Parathyroid adenoma (tissue), 2 donors: Measurements from ENCODE around the gene DMXL1.

Experiments used
- H2AFZ ChIP-seq: fragments of 300-600 bp; sonication (generic); one replicate; pipeline ENCODE4 v1.7.0; 2017; ENCODE audit warnings: antibody characterized with exemption, mild to moderate bottlenecking
- H3K27ac ChIP-seq: fragments of 300-600 bp; sonication (generic); one replicate; pipeline ENCODE4 v1.7.0; 2017
- H3K27me3 ChIP-seq: fragments of 300-600 bp; sonication (generic); one replicate; pipeline ENCODE4 v1.7.0; 2017; ENCODE audit warnings: low read length; ENCODE audit not compliant: control insufficient read depth, insufficient read depth
- H3K36me3 ChIP-seq: fragments of 300-600 bp; sonication (generic); one replicate; pipeline ENCODE4 v1.7.0; 2017; ENCODE audit warnings: low read length; ENCODE audit not compliant: control insufficient read depth, insufficient read depth
- H3K4me1 ChIP-seq: fragments of 300-600 bp; sonication (generic); one replicate; pipeline ENCODE4 v1.7.0; 2017; ENCODE audit warnings: control low read depth
- H3K4me2 ChIP-seq: fragments of 300-600 bp; sonication (generic); one replicate; pipeline ENCODE4 v1.7.0; 2017; ENCODE audit warnings: low read length
- H3K4me3 ChIP-seq: fragments of 300-600 bp; sonication (generic); one replicate; pipeline ENCODE4 v1.7.0; 2017; ENCODE audit warnings: low read depth, low read length
- H3K79me2 ChIP-seq: fragments of 300-600 bp; sonication (generic); one replicate; pipeline ENCODE4 v1.7.0; 2017; ENCODE audit warnings: control low read depth
- H3K9ac ChIP-seq: fragments of 300-600 bp; sonication (generic); one replicate; pipeline ENCODE4 v1.7.0; 2017; ENCODE audit warnings: mild to moderate bottlenecking
- H3K9me3 ChIP-seq: fragments of 300-600 bp; sonication (generic); one replicate; pipeline ENCODE4 v1.7.0; 2017; ENCODE audit warnings: low read length; ENCODE audit not compliant: control insufficient read depth
- TF ChIP-seq, protein P1 (sequence below): fragments of 300-600 bp; sonication (generic); IDR thresholded peaks from one replicate; pipeline ENCODE4 v1.7.0; 2017; ENCODE audit warnings: antibody characterized with exemption, mild to moderate bottlenecking
- donor health status: primary hyperparathyroidism.

Gene DMXL1

DNA sequence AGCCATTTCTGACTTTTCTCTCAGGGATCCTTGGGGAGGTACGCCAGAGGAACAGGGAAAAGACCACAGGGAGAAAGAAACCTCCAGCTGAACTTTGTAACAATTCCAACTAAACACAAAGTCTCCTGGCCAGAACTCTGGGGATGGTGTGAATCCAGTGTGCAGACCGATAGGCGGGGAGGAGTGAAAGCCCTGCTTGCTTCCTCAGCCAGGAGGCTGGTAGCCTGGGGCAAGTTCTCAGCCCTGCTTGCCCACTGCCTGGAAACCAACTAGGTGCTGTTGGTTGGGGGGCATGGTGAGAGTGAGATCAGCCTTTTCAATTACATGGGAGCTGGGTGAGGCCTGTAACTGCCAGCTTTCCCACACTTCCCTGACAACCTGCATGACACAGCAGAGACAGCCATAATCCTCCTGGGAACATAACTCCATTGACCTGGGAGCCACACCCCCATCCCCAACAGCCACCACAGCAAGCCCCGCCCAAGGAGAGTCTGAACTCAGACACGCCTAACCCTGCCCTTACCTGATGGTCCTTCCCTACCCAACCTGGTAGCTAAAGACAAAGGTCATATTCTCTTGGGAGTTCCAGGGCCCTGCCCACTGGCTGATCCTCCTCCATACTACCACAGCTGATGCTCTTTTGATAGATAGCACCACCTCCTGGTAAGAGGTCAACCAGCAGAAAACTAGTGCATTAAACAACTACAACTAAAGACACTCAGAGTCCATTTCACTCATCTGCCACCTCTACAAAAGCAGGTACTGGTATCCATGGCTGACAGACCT lies 184.9 kb downstream of the DMXL1 start:
- Histone ChIP-seq H2AFZ (no peak overlapping the region), H3K9ac (no peak overlapping the region), H3K36me3 (no peaks in the 10 kb centered on the region), H3K4me1 (no peaks in the 10 kb centered on the region), H3K27ac (no peak overlapping the region), H3K4me2 (no peak overlapping the region), H3K79me2 (no peaks in the 10 kb centered on the region), H3K9me3 (no peaks in the 10 kb centered on the region), H3K4me3 (no peak overlapping the region), H3K27me3 (no peaks in the 10 kb centered on the region)
- TF ChIP-seq, protein P1, sequence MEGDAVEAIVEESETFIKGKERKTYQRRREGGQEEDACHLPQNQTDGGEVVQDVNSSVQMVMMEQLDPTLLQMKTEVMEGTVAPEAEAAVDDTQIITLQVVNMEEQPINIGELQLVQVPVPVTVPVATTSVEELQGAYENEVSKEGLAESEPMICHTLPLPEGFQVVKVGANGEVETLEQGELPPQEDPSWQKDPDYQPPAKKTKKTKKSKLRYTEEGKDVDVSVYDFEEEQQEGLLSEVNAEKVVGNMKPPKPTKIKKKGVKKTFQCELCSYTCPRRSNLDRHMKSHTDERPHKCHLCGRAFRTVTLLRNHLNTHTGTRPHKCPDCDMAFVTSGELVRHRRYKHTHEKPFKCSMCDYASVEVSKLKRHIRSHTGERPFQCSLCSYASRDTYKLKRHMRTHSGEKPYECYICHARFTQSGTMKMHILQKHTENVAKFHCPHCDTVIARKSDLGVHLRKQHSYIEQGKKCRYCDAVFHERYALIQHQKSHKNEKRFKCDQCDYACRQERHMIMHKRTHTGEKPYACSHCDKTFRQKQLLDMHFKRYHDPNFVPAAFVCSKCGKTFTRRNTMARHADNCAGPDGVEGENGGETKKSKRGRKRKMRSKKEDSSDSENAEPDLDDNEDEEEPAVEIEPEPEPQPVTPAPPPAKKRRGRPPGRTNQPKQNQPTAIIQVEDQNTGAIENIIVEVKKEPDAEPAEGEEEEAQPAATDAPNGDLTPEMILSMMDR, result no peak

DNA sequence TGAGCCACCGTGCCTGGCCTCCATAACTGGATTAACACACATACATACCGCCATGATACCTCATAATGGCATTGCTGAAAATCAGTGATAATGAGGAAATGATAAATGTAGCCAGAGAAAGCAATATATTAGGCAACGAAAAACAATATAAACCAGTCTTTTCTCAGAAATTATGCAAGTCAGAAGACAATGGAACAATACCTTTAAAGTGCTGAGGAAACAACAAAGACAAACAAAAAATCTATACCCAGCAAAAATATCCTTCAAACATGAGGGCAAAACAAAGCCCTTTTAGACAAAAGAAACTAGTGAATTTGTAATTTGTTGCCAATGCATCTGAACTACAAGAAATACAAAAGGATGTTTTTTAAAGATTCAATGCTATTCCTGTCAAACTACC lies 186.7 kb downstream of the DMXL1 start:
- TF ChIP-seq, protein P1, result no peak
- Histone ChIP-seq H3K27me3 (no peaks in the 10 kb centered on the region), H3K4me1 (no peaks in the 10 kb centered on the region), H3K4me2 (no peak overlapping the region), H3K36me3 (no peaks in the 10 kb centered on the region), H3K79me2 (no peaks in the 10 kb centered on the region), H3K4me3 (no peak overlapping the region), H3K9me3 (no peaks in the 10 kb centered on the region), H3K27ac (no peak overlapping the region), H2AFZ (no peak overlapping the region), H3K9ac (no peak overlapping the region)

DNA sequence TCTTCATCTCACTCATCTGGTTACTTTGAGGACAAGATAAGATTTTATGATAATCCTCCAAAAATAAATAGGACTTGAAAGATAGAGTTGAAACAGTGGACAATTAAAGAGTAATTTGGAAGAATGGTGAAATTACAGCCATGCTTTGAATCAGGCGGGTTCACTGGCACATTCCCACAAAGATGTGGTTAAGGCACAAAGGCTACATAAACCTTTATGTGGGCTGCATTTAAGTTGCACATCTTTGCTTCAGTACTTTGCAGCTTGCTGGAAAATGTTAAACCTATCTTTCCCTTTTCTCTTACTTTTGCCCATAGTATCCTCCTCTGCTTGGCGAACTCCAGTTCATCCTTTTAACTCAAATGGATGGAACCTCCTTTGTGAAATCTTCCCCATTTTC lies 192.8 kb downstream of the DMXL1 start:
- Histone ChIP-seq H3K27ac (no peak overlapping the region), H3K79me2 (no peaks in the 10 kb centered on the region), H3K4me3 (no peak overlapping the region), H3K4me2 (no peak overlapping the region), H3K27me3 (no peaks in the 10 kb centered on the region), H3K9me3 (no peaks in the 10 kb centered on the region), H2AFZ (no peak overlapping the region), H3K4me1 (no peaks in the 10 kb centered on the region), H3K9ac (no peak overlapping the region), H3K36me3 (no peaks in the 10 kb centered on the region)
- TF ChIP-seq, protein P1, result no peak

DNA sequence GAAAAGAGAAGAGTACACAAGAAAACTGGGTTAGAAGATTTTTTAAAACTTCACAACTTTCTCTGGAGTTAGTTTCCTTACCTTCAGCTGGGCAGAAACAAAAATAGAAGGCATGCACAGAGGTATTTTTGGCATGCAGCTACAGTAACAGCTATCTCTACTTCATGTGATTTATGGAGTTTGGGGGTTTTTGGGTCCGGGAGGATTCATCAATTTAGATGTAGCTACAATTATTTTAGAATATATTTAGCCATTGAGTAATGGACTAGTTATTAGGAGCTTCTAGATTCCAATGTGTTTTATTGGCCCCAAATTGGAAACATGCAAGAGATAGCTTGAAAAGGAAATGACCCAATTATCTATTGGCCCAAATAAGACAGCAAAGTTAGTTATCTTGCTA lies 193.3 kb downstream of the DMXL1 start:
- TF ChIP-seq, protein P1, result no peak
- H3K36me3 ChIP-seq, result no peaks in the 10 kb centered on the region
- H3K4me3 ChIP-seq, result no peak overlapping the region
- H2AFZ ChIP-seq, result no peak overlapping the region
- H3K9ac ChIP-seq, result no peak overlapping the region
- H3K27me3 ChIP-seq, result no peaks in the 10 kb centered on the region
- no peaks in the 10 kb centered on the region for H3K79me2 ChIP-seq
- no peaks in the 10 kb centered on the region for H3K4me1 ChIP-seq
- no peak overlapping the region for H3K27ac ChIP-seq
- no peaks in the 10 kb centered on the region for H3K9me3 ChIP-seq
- no peak overlapping the region for H3K4me2 ChIP-seq

DNA sequence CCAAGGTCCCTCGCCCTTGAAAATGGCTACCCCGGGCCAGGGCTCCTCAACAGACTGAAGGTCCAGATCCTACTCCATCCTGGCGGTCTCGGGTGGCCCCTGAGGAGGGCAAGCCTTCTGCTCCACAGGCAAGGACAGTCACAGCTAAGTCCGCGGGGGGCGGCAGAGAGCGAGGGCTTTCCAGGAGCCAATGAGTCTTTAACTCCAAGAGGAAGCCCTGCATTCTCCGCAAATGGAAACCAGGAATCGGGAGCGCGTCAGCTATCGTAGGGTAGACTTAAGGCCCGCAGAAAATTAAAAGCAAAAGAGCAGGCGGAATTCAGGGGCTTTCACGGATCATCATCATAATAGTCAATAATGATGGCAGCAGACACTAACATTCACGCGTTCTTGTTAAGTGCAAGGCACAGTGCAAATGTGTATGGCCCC lies 197.1 kb downstream of the DMXL1 start:
- Histone ChIP-seq H3K4me2 (peak overlapping the region; percentile 99), H3K9ac (no peak overlapping the region), H3K27ac (peak overlapping the region; percentile 79), H3K79me2 (no peaks in the 10 kb centered on the region), H3K4me1 (no peaks in the 10 kb centered on the region), H3K4me3 (peak overlapping the region; percentile 95), H3K9me3 (no peaks in the 10 kb centered on the region), H2AFZ (peak overlapping the region; percentile 96), H3K27me3 (no peaks in the 10 kb centered on the region), H3K36me3 (no peaks in the 10 kb centered on the region)
- TF ChIP-seq, protein P1, result peak; percentile 28
